Uterus (tissue), 2 donors: ENCODE results near the gene ITGA6.

Source experiments
- POLR2A ChIP-seq, 2 donors: fragments of 450-650 bp; IDR thresholded peaks; one replicate each; pipeline ENCODE4 v1.6.1; 2016; ENCODE audit warnings: antibody characterized with exemption in 2 of 2, mild to moderate bottlenecking in 1 of 2, moderate library complexity in 1 of 2
- TF ChIP-seq, protein P1 (sequence below), 4 experiments: fragments of 200-600 bp in 2 of 4; fragments of 450-650 bp in 2 of 4; sonication (generic) in 2 of 4; IDR thresholded peaks; one replicate each; pipeline ENCODE4 v1.5.1; 2016 to 2019; ENCODE audit warnings: antibody characterized with exemption in 4 of 4, mild to moderate bottlenecking in 2 of 4, moderate library complexity in 1 of 4

DNA sequence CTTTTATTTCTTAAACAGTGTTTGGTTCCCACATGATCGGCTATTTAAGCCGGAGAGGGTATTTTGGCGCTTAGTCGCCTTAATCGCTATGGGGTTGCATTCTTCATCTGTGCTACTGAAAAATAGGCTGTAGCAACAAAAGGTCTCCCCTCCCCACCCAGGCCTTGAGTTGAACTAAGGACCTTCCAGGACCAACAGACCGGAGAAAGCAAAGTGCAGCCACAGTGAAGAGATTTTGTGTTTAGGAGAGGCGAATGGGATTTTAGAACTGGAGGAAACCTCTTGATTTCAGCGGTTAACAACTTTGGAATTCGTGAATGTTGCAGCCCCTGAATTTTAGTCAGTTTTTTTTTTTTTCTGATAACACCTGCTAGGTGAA is 1.4 kb downstream of the ITGA6 start:
- TF ChIP-seq, protein P1, sequence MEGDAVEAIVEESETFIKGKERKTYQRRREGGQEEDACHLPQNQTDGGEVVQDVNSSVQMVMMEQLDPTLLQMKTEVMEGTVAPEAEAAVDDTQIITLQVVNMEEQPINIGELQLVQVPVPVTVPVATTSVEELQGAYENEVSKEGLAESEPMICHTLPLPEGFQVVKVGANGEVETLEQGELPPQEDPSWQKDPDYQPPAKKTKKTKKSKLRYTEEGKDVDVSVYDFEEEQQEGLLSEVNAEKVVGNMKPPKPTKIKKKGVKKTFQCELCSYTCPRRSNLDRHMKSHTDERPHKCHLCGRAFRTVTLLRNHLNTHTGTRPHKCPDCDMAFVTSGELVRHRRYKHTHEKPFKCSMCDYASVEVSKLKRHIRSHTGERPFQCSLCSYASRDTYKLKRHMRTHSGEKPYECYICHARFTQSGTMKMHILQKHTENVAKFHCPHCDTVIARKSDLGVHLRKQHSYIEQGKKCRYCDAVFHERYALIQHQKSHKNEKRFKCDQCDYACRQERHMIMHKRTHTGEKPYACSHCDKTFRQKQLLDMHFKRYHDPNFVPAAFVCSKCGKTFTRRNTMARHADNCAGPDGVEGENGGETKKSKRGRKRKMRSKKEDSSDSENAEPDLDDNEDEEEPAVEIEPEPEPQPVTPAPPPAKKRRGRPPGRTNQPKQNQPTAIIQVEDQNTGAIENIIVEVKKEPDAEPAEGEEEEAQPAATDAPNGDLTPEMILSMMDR (IDR thresholded peaks at IDR 0.05): no peak
- no peak for TF ChIP-seq POLR2A (IDR thresholded peaks at IDR 0.05)
